ENCODE measurements around the gene LIN7C. TPM values are rescaled to one million over a fixed set of nuclear protein-coding genes. Genes with fewer than 3 reads are reported as not detected.

LIN7C gene
- polyA plus RNA-seq, 1 donor (not counting 4 experiments of a cell fraction or from before 2014, with no cell fraction given), result 23.0 TPM

GRCh38 chr11:27485930-27486773 is 20.4 kb downstream of the LIN7C start:
- FAIRE-seq (no peak), DNase-seq (ENCODE audit: low read depth, low spot score) (no peak)
- no peaks in the 10 kb centered on the region for H3K4me1 ChIP-seq (ENCODE audit: control insufficient read depth, extremely low read depth, insufficient read depth, low read length)
- no peak overlapping the region for H3K4me3 ChIP-seq (ENCODE audit: control insufficient read depth in 2 of 3, extremely low read depth in 1 of 3, insufficient read depth in 2 of 3, low read depth in 1 of 3, low read length in 3 of 3)
- peaks cover 4 to 5% of the 10 kb centered on the region in 2 experiments for H3K36me3 ChIP-seq (ENCODE audit: control insufficient read depth in 2 of 2, extremely low read depth in 1 of 2, insufficient read depth in 2 of 2, low read length in 2 of 2)
- TF ChIP-seq EZH2 (IDR thresholded peaks at IDR 0.05; ENCODE audit: low read length) (no peak), CTCF (optimal IDR thresholded peaks at IDR 0.05 in 1 of 3, IDR thresholded peaks at IDR 0.05 in 1 of 3, conservative IDR thresholded peaks at IDR 0.05 in 1 of 3; ENCODE audit: extremely low read depth in 1 of 3, insufficient read depth in 2 of 3, low read length in 3 of 3) (peak in 2 of 3 experiments; percentile 77 to 78)
- no peaks in the 10 kb centered on the region for H3K9me1 ChIP-seq (ENCODE audit: control insufficient read depth, extremely low read depth, insufficient read depth, low read length)
- no peak overlapping the region for H3K4me2 ChIP-seq (ENCODE audit: control insufficient read depth, extremely low read depth, insufficient read depth, low read depth, low read length)
- no peaks in the 10 kb centered on the region for H3K27me3 ChIP-seq (ENCODE audit: control insufficient read depth, extremely low read depth, insufficient read depth, low read length)
- dilution Hi-C loops (cut with MboI; ENCODE audit: extremely low pct_ligation_motif_present, low sequenced_read_pairs), result loop anchor here (25.0 kb wide), 1 partner anchor 299 kb away; no protein-coding TSS in a partner anchor
- no peaks in the 10 kb centered on the region for H4K20me1 ChIP-seq (ENCODE audit: control insufficient read depth, extremely low read depth, insufficient read depth, low read length)
- H3K79me2 ChIP-seq (ENCODE audit: control insufficient read depth, insufficient read depth, low read length), result no peaks in the 10 kb centered on the region
- H2AFZ ChIP-seq (ENCODE audit: control insufficient read depth, low read length), result no peak overlapping the region
- H3K9me3 ChIP-seq (ENCODE audit: control insufficient read depth, low read depth, low read length), result no peaks in the 10 kb centered on the region
- H3K9ac ChIP-seq (ENCODE audit: control insufficient read depth, extremely low read depth, insufficient read depth, low read length), result no peak overlapping the region
- no peak overlapping the region for H3K27ac ChIP-seq (ENCODE audit: control insufficient read depth, insufficient read depth, low read length)

- no peak overlapping the region for H3K27ac ChIP-seq (ENCODE audit: control insufficient read depth, insufficient read depth, low read length)
- no peaks in the 10 kb centered on the region for H3K27me3 ChIP-seq (ENCODE audit: control insufficient read depth, extremely low read depth, insufficient read depth, low read length)
- H3K4me1 ChIP-seq (ENCODE audit: control insufficient read depth, extremely low read depth, insufficient read depth, low read length), result no peaks in the 10 kb centered on the region
- DNase-seq (ENCODE audit: low read depth, low spot score), result no peak
- no peaks in the 10 kb centered on the region for H3K9me3 ChIP-seq (ENCODE audit: control insufficient read depth, low read depth, low read length)
- H3K36me3 ChIP-seq (ENCODE audit: control insufficient read depth in 2 of 2, extremely low read depth in 1 of 2, insufficient read depth in 2 of 2, low read length in 2 of 2), result no peaks in the 10 kb centered on the region
- no peak for TF ChIP-seq EZH2 (IDR thresholded peaks at IDR 0.05; ENCODE audit: low read length)
- no peak for TF ChIP-seq CTCF (optimal IDR thresholded peaks at IDR 0.05 in 1 of 3, IDR thresholded peaks at IDR 0.05 in 1 of 3, conservative IDR thresholded peaks at IDR 0.05 in 1 of 3; ENCODE audit: extremely low read depth in 1 of 3, insufficient read depth in 2 of 3, low read length in 3 of 3)
- H3K79me2 ChIP-seq (ENCODE audit: control insufficient read depth, insufficient read depth, low read length), result no peaks in the 10 kb centered on the region
- no peak overlapping the region for H3K4me2 ChIP-seq (ENCODE audit: control insufficient read depth, extremely low read depth, insufficient read depth, low read depth, low read length)
- no peak for FAIRE-seq
- no peak overlapping the region for H3K4me3 ChIP-seq (ENCODE audit: control insufficient read depth in 2 of 3, extremely low read depth in 1 of 3, insufficient read depth in 2 of 3, low read depth in 1 of 3, low read length in 3 of 3)
- dilution Hi-C loops (cut with MboI; ENCODE audit: extremely low pct_ligation_motif_present, low sequenced_read_pairs), result loop anchor here (25.0 kb wide), 1 partner anchor 295 kb away; no protein-coding TSS in a partner anchor
- H4K20me1 ChIP-seq (ENCODE audit: control insufficient read depth, extremely low read depth, insufficient read depth, low read length), result no peaks in the 10 kb centered on the region
- H3K9ac ChIP-seq (ENCODE audit: control insufficient read depth, extremely low read depth, insufficient read depth, low read length), result no peak overlapping the region
- no peak overlapping the region for H2AFZ ChIP-seq (ENCODE audit: control insufficient read depth, low read length)
- H3K9me1 ChIP-seq (ENCODE audit: control insufficient read depth, extremely low read depth, insufficient read depth, low read length), result no peaks in the 10 kb centered on the region
These were observed 23.8 kb downstream of the LIN7C start for GRCh38 chr11:27482793-27483192.

All from keratinocyte (primary cell).